Measurements from ENCODE around the gene PRPF6. TPM values are rescaled to one million over a fixed set of nuclear protein-coding genes. Genes with fewer than 3 reads are reported as not detected.

PRPF6 gene
- total and polyA plus RNA-seq, 2 donors (not counting 3 experiments of a cell fraction or from before 2014, with no cell fraction given) = 35.3 to 67.4 TPM

- Histone ChIP-seq H3K27ac (ENCODE audit: insufficient read depth, low read depth, low read length) (peak overlapping the region; percentile 42), H3K9me3 (replicated peaks; ENCODE audit: control insufficient read depth, insufficient read depth, low read length) (no peaks in the 10 kb centered on the region), H2AFZ (ENCODE audit: low read depth, low read length) (no peak overlapping the region), H3K9me1 (replicated peaks; ENCODE audit: control insufficient read depth, extremely low read depth, insufficient read depth, low read length) (no peaks in the 10 kb centered on the region), H3K79me2 (ENCODE audit: control insufficient read depth, insufficient read depth, low read length) (peaks cover 37% of the 10 kb centered on the region), H4K20me1 (replicated peaks; ENCODE audit: control insufficient read depth, extremely low read depth, insufficient read depth, low read length) (no peaks in the 10 kb centered on the region), H3K4me1 (ENCODE audit: control insufficient read depth, extremely low read depth, insufficient read depth, low read length) (peaks cover 10% of the 10 kb centered on the region), H3K4me2 (ENCODE audit: insufficient read depth, low read length) (peak overlapping the region; percentile 21), H3K9ac (replicated peaks; ENCODE audit: extremely low read depth, insufficient read depth, low read length) (peak overlapping the region; percentile 19), H3K27me3 (ENCODE audit: control insufficient read depth in 2 of 2, insufficient read depth in 2 of 2, low read length in 2 of 2) (no peaks in the 10 kb centered on the region), H3K36me3 (ENCODE audit: control insufficient read depth in 2 of 2, extremely low read depth in 1 of 2, insufficient read depth in 2 of 2, low read length in 2 of 2) (peaks cover 0 to 16% of the 10 kb centered on the region in 2 experiments), H3K4me3 (replicated peaks in 1 of 3; ENCODE audit: insufficient read depth in 1 of 3, low read depth in 1 of 3, low read length in 3 of 3) (peak overlapping the region; percentile 16 to 38 (median 36))
- CTCF ChIA-PET = interaction anchor here (0.7 to 1.7 kb wide), 11 partner anchors 12 to 419 kb away, joined by 3 to 9 read pairs (median 5); partner anchors contain the start of genes PRPF6 and TPD52L2
- BruUV-seq (replicated peaks) = no TSS peak
- no peak for FAIRE-seq
- intact Hi-C loops (cut with micrococcal nuclease) = loop anchor here (1.0 to 5.0 kb wide), 4 partner anchors 16 to 418 kb away; partner anchors contain the start of genes ARFRP1 and ZGPAT
- no peak for TF ChIP-seq JUN (IDR thresholded peaks at IDR 0.05; ENCODE audit: borderline replicate concordance, insufficient read depth, insufficient read length, low read depth)
- TF ChIP-seq FOS (IDR thresholded peaks at IDR 0.05; ENCODE audit: borderline replicate concordance, insufficient read depth, low read length) = no peak
- no peak for TF ChIP-seq CTCF (IDR thresholded peaks at IDR 0.05; ENCODE audit: extremely low read depth in 1 of 2, insufficient read depth in 1 of 2, low read depth in 1 of 2, low read length in 2 of 2)
- no peak for TF ChIP-seq MAX (IDR thresholded peaks at IDR 0.05; ENCODE audit: insufficient read depth, insufficient read length)
- no peak for TF ChIP-seq MYC (IDR thresholded peaks at IDR 0.05; ENCODE audit: low read depth, low read length)
- TF ChIP-seq POLR2AphosphoS5 (IDR thresholded peaks at IDR 0.05; ENCODE audit: insufficient read depth, low read depth, low read length) = no peak
- no peak for TF ChIP-seq GATA2 (IDR thresholded peaks at IDR 0.05; ENCODE audit: insufficient read depth, insufficient read length, low read depth, low read length)
- TF ChIP-seq EZH2 (IDR thresholded peaks at IDR 0.05; ENCODE audit: borderline replicate concordance, low read depth, low read length, severe bottlenecking) = no peak
- TF ChIP-seq POLR2A (IDR thresholded peaks at IDR 0.05; ENCODE audit: low read depth, low read length) = no peak
- POLR2A ChIA-PET = interaction anchor here (0.6 kb wide), 1 partner anchor 382 kb away, joined by 5 read pairs; the partner anchor contains the start of gene HELZ2
- no peak for DNase-seq (ENCODE audit: low read depth, low spot score)
- dilution Hi-C loops (cut with MboI; ENCODE audit: extremely low pct_ligation_motif_present, low sequenced_read_pairs) = no loop called here
Observed at GRCh38 chr20:63956664-63957003, 24.3 kb upstream of the PRPF6 start.
